GM12878 (cell line): ENCODE results near the gene MYMK. TPM values are rescaled to one million over a fixed set of nuclear protein-coding genes. Genes with fewer than 3 reads are reported as not detected.

Experiments used
- ATAC-seq: fragments of 200-7000 bp; cut with Tn5 transposase; 3 replicates; pipeline ENCODE4 v1.9.1; 2020; ENCODE audit warnings: mild to moderate bottlenecking, moderate library complexity
- BruUV-seq: library from RNA; stranded (reverse); fragments of 400-500 nt; replicated peaks from 2 replicates; lab custom pipeline; 2021; lab: Mats Ljungman, UMichigan
- CTCF ChIA-PET: fragments of 300-600 bp; sonication (Branson Sonifier 250); formaldehyde crosslinking; extraction: SDS; loops from one replicate; lab custom pipeline; 2021; ENCODE audit warnings: inconsistent platforms; lab: Yijun Ruan, JAX
- POLR2A ChIA-PET: fragments of 350-600 bp; formaldehyde crosslinking; extraction: SDS; loops from one replicate; lab custom pipeline; 2021; ENCODE audit warnings: inconsistent platforms; lab: Charles Lee
- RAD21 ChIA-PET: fragments of 300-600 bp; sonication (Branson Sonifier 250); formaldehyde crosslinking; loops from one replicate; lab custom pipeline; 2023; ENCODE audit warnings: antibody characterized with exemption; ENCODE audit not compliant: unreplicated experiment; lab: Charles Lee
- SMC1A ChIA-PET: fragments of 300-600 bp; sonication (Branson Sonifier 250); formaldehyde crosslinking; loops from one replicate; lab custom pipeline; 2023; ENCODE audit not compliant: unreplicated experiment, uncharacterized antibody; lab: Charles Lee
- DNase-seq: peaks from one replicate; pipeline ENCODE4 v3.0.0-alpha.2; 2011; ENCODE audit warnings: low read depth, low spot score
- FAIRE-seq: peaks from 3 replicates; lab custom pipeline; 2011; peaks lifted over from hg19 to GRCh38; lab: Jason Lieb, UNC
- H2AFZ ChIP-seq: 2 replicates; pipeline ENCODE4 v1.6.0; 2011; ENCODE audit warnings: low read depth, low read length, control low read depth; ENCODE audit not compliant: control insufficient read depth
- H3K27ac ChIP-seq: 2 replicates; pipeline ENCODE4 v1.5.1; 2011; ENCODE audit warnings: control low read depth; ENCODE audit not compliant: control insufficient read depth, insufficient read depth
- H3K27me3 ChIP-seq, 2 experiments: replicated peaks in 1 of 2; 2 replicates each; pipeline versions ENCODE4 v1.6.0 to v1.6.1; 2011; ENCODE audit warnings: low read length in 1 of 2; ENCODE audit not compliant: control insufficient read depth in 2 of 2, insufficient read depth in 2 of 2
- H3K36me3 ChIP-seq, 2 experiments: 2 replicates each; pipeline ENCODE4 v1.5.1; 2011; ENCODE audit warnings: low read length in 1 of 2; ENCODE audit not compliant: control insufficient read depth in 2 of 2, insufficient read depth in 2 of 2
- H3K4me1 ChIP-seq: 2 replicates; pipeline ENCODE4 v1.6.1; 2011; ENCODE audit warnings: mild to moderate bottlenecking, low read length, moderate library complexity, mixed read lengths; ENCODE audit not compliant: control insufficient read depth, insufficient read depth
- H3K4me2 ChIP-seq: 2 replicates; pipeline ENCODE4 v1.6.0; 2011; ENCODE audit warnings: control low read depth; ENCODE audit not compliant: control insufficient read depth, insufficient read depth
- H3K4me3 ChIP-seq: fragments of 200-600 bp; sonication (generic); 2 replicates; pipeline ENCODE4 v1.5.1; 2016
- H3K79me2 ChIP-seq: 2 replicates; pipeline ENCODE4 v1.6.0; 2011; ENCODE audit warnings: low read length; ENCODE audit not compliant: control insufficient read depth, insufficient read depth
- H3K9ac ChIP-seq: 2 replicates; pipeline ENCODE4 v1.8.0; 2011; ENCODE audit warnings: low read length, control low read depth, mixed read lengths; ENCODE audit not compliant: control insufficient read depth, insufficient read depth
- H3K9me3 ChIP-seq: replicated peaks from 3 replicates; pipeline ENCODE4 v1.5.1; 2011; ENCODE audit warnings: mild to moderate bottlenecking, low read length; ENCODE audit not compliant: control insufficient read depth, insufficient read depth
- H4K20me1 ChIP-seq: 2 replicates; pipeline ENCODE4 v1.6.0; 2011; ENCODE audit not compliant: control insufficient read depth, insufficient read depth
- BCLAF1 ChIP-seq: fragments of 450-650 bp; IDR thresholded peaks from 2 replicates; pipeline ENCODE4 v1.6.1; 2017; ENCODE audit warnings: antibody characterized with exemption, mild to moderate bottlenecking, moderate library complexity
- CUX1 ChIP-seq: IDR thresholded peaks from 2 replicates; pipeline ENCODE4 v1.6.1; 2012; ENCODE audit warnings: improper control_type of control experiment, low read depth, low read length; ENCODE audit not compliant: insufficient replicate concordance
- E4F1 ChIP-seq: fragments of 450-650 bp; IDR thresholded peaks from 2 replicates; pipeline ENCODE4 v1.6.1; 2018; ENCODE audit warnings: borderline replicate concordance, mild to moderate bottlenecking; ENCODE audit not compliant: partially characterized antibody
- EED ChIP-seq: sonication (generic); IDR thresholded peaks from 2 replicates; pipeline ENCODE4 v1.6.1; 2016; ENCODE audit warnings: antibody characterized with exemption, low read depth
- GABPA ChIP-seq: IDR thresholded peaks from 2 replicates; pipeline ENCODE4 v1.6.1; 2014; ENCODE audit warnings: antibody characterized with exemption, low read depth, mild to moderate bottlenecking, inconsistent platforms
- HDAC2 ChIP-seq: fragments of 200-600 bp; sonication (generic); IDR thresholded peaks from 2 replicates; pipeline ENCODE4 v1.6.1; 2017
- HSF1 ChIP-seq: fragments of 150-350 bp; IDR thresholded peaks from 2 replicates; pipeline ENCODE4 v1.6.1; 2014; ENCODE audit warnings: mild to moderate bottlenecking, low read depth, low read length
- JUND ChIP-seq: IDR thresholded peaks from 2 replicates; pipeline ENCODE4 v1.6.1; 2012; ENCODE audit warnings: low read depth, mild to moderate bottlenecking, low read length, improper control_type of control experiment, moderate library complexity
- KDM1A ChIP-seq: fragments of 200-600 bp; sonication (generic); IDR thresholded peaks from 2 replicates; pipeline ENCODE4 v1.6.1; 2016; ENCODE audit warnings: borderline replicate concordance
- POU2F2 ChIP-seq: IDR thresholded peaks from 3 replicates; pipeline ENCODE4 v1.6.1; 2011; ENCODE audit warnings: low read depth, mild to moderate bottlenecking, low read length, borderline replicate concordance
- SIN3A ChIP-seq: IDR thresholded peaks from 2 replicates; pipeline ENCODE4 v1.6.1; 2012; ENCODE audit warnings: low read depth, low read length, improper control_type of control experiment
- WGBS: methylation state at CpG from one replicate; pipeline ENCODE4 v1.1.6; 2016; ENCODE audit warnings: low lambda C conversion rate; ENCODE audit not compliant: insufficient replicate concordance, insufficient coverage; ENCODE audit errors: missing lambda C conversion rate; 5-methylcytosine and 5-hydroxymethylcytosine counted together
- in situ Hi-C: fragments of 300-500 bp; cut with MboI; formaldehyde crosslinking; loops from 9 replicates; pipeline ENCODE4 v1.14.3; 2018; ENCODE audit warnings: mixed read lengths
- intact Hi-C: fragments of 100-400 bp; cut with micrococcal nuclease; formaldehyde crosslinking; loops from one replicate; pipeline ENCODE4 v1.14.2; 2022; ENCODE audit not compliant: unreplicated experiment
- polyA plus RNA-seq, 11 experiments: library from polyadenylated mRNA; depleted of rRNA in 4 of 11; unstranded in 6 of 11; stranded (reverse) in 5 of 11; fragments of >200 nt; fragmentation: Nextera tagmentation in 4 of 11; fragmentation: Illumina TruSeq in 1 of 11; extraction: Ambion mirVana in 4 of 11; extraction: Trizol in 1 of 11; gene quantifications; 1 replicate in 1 of 11; 2 replicates in 10 of 11; pipeline versions ENCODE4 v1.2.1 to v1.2.3, GENCODE V29; 2011 to 2016; ENCODE audit warnings: inconsistent platforms in 2 of 11, missing spikeins in 2 of 11, low read depth in 1 of 11
- total RNA-seq, 4 experiments: library from RNA; depleted of rRNA in 3 of 4; stranded (reverse); fragments of >200 nt in 3 of 4; fragmentation: Illumina TruSeq in 1 of 4; extraction: Trizol in 1 of 4; gene quantifications; 2 replicates each; pipeline versions ENCODE4 v1.2.1 to v1.2.3, GENCODE V29; 2013 to 2021

The MYMK gene
- total and polyA plus RNA-seq, 10 of the 15 experiments (the other 5 are each of a cell fraction or from before 2014, with no cell fraction given), result not detected

GRCh38 chr9:133476941-133477340 lies 47.8 kb downstream of the MYMK start:
- FAIRE-seq (no peak), ATAC-seq (no peak), DNase-seq (no peak)
- intact Hi-C loops (loop anchor here (5.0 kb wide), 2 partner anchors 60 to 130 kb away; partner anchors contain the start of genes MED22, REXO4 and RPL7A), in situ Hi-C loops (no loop called here)
- Histone ChIP-seq H2AFZ (no peak overlapping the region), H4K20me1 (peaks cover 3% of the 10 kb centered on the region; the same call in 1 of the 2 replicates), H3K36me3 (peaks cover 9 to 22% of the 10 kb centered on the region in 2 experiments; a peak in 3 of 4 replicates), H3K4me3 (peak overlapping the region; percentile 94), H3K9me3 (no peaks in the 10 kb centered on the region), H3K79me2 (peaks cover 30% of the 10 kb centered on the region), H3K4me1 (peaks cover 15% of the 10 kb centered on the region), H3K9ac (peak overlapping the region; percentile 74), H3K27me3 (no peaks in the 10 kb centered on the region), H3K27ac (peak overlapping the region; percentile 83), H3K4me2 (peak overlapping the region; percentile 74)
- ChIA-PET RAD21 (interaction anchor here (0.9 to 3.1 kb wide), 2 partner anchors 16 to 54 kb away, joined by 3 to 10 read pairs; partner anchors contain the start of gene ADAMTS13), CTCF (interaction anchor here (1.0 to 3.5 kb wide), 3 partner anchors 14 to 291 kb away, joined by 3 to 17 read pairs (median 5); partner anchors contain the start of gene CACFD1), POLR2A (interaction anchor here (0.6 to 4.0 kb wide), 3 partner anchors 17 to 1857 kb away, joined by 3 to 27 read pairs (median 5); partner anchors contain the start of genes CACFD1 and GTF3C5), SMC1A (interaction anchor here (0.7 to 1.1 kb wide), 3 partner anchors 17 to 142 kb away, joined by 3 to 5 read pairs (median 3); partner anchors contain the start of gene CACFD1)
- BruUV-seq, result no TSS peak
- WGBS, result 96% methylated on average over 21 of the region's 21 CpGs
- TF ChIP-seq HDAC2 (no peak), E4F1 (no peak), EED (no peak), POU2F2 (no peak), CUX1 (no peak), BCLAF1 (no peak), SIN3A (no peak), JUND (no peak), HSF1 (no peak), GABPA (no peak), KDM1A (no peak)
